Measurements from ENCODE around the gene ADK.
A peak's percentile ranks its signal among the peaks of the same experiment; 100 is the strongest.
"Not testable (repeated sequence)": the region's sequence is repeated elsewhere in the genome, so short reads cannot be mapped to it uniquely, and the experiment has no call there.

Gene ADK

DNA sequence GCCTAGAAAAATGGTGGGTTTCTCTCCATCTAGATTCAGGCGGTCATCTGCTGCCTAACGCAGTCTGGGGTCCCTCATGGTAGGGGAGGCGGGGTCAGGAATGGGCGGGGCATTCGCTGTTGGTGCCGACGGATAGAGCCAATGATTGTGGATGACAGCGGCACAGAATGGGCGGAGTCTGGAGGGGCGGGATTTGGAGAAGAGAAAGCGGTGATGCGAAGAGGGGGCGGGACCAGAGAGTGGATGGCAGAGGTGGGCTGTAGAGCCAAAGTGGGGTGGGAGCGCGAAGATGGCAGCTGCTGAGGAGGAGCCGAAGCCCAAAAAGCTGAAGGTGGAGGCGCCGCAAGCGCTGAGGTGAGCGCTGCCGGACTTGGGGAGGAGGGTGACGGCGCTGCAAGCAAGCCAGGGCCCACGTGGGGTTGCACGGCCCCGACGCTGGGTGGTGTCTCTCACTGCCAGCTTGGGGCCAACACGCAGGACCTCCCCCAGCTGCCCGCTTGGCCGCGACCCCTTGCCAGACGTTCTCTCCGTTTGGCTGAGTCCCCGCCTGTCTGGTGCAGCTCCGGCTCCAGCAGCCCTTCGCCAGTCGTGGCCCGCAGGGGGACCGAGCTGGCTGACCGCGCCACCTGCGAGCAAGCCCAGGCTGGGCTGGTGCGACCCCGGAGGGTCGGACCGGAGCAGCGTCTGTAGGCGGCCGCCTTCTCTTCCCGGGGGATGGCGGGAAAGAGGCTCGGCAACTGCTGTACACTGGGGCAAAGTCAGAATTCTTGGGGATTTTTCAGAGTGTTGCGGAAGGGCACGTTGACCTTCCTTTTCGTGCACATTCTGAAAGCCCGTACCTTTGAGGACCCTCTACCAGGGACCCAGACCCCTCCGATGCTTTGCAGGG is at the start of gene ADK:
Gene ADK (plus strand): TSS at position 232 of the 889 bp plus-strand sequence. CDS start 58 bp downstream, at position 290.
- peak; percentile 100 for DNase-seq

- DNase-seq: no peak
Measured at GRCh38 chr10:74103560-74104258, 47.3 kb upstream of the ADK start.

DNA sequence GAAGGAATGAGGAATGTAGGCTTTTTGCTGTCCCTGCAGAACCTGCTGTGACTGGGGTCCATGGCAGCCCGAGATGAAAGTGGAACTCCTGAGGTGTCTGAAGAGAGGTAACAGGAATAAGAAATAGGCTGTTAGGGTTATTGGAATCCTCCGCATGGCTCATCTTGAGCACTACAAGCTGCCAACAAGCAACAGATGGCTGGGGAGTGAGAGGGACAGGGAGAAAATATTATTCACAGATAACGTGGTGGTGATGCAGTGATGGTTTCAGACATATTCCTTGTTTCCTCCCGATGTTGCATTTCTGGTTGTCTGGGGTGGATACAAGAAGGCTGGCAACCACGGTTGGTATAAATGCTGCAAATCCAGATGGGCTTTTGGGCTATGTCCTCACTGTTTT is 46.5 kb upstream of the ADK start:
- no peak for DNase-seq

DNA sequence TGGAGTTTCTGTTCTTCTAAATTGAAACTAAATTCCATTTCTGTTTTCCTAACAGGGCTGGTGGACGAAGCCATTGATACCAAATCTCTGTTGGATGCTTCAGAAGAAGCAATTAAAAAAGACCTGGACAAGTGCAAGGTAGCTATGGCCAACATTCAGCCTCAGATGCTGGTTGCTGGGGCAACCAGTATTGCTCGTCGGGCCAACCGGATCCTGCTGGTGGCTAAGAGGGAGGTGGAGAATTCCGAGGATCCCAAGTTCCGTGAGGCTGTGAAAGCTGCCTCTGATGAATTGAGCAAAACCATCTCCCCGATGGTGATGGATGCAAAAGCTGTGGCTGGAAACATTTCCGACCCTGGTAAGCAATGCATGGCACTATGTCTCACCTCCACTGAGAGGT is 46.0 kb upstream of the ADK start:
- DNase-seq: no peak

- DNase-seq: no peak
Measured at GRCh38 chr10:74107391-74107790, 43.6 kb upstream of the ADK start.

- DNase-seq: no peak
Measured at GRCh38 chr10:74109452-74109851, 41.6 kb upstream of the ADK start.

DNA sequence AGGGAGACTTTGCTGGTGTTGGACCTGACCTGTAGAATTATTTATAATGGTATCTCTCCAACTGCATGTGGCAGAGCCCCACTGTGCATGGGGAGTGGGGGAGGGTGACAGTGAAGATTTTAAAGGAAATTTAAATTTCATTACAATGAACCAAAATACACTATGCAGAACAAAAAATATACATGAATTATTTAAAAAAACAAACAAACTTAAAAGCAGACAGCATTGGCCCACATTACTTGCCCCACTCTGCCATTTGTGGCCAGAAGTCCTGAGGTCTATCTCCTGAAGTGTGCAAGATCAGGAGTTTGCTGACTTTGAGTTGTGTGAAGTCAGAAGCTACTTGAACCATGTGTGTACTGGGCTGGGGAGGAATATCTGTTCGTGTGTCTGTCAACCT is 40.9 kb upstream of the ADK start:
- DNase-seq: no peak

DNA sequence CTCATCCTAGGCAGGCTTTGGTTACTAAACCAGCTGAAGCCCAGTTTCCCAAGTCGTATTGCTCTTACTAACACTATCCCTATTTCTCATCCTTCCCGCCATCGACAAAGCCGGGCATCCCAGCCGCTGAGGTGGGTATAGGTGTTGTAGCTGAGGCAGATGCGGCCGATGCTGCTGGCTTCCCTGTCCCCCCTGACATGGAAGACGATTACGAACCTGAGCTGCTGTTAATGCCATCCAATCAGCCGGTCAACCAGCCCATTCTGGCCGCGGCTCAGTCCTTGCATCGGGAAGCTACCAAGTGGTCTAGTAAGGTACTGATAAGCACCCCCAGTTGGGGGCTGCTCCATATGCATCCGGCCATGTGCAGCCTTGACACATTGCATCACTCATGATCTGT is 39.2 kb upstream of the ADK start:
- no peak for DNase-seq

- no peak for DNase-seq
Measured at GRCh38 chr10:74113546-74113945, 37.5 kb upstream of the ADK start.

- no peak for DNase-seq
Measured at GRCh38 chr10:74114041-74114448, 37.0 kb upstream of the ADK start.

DNA sequence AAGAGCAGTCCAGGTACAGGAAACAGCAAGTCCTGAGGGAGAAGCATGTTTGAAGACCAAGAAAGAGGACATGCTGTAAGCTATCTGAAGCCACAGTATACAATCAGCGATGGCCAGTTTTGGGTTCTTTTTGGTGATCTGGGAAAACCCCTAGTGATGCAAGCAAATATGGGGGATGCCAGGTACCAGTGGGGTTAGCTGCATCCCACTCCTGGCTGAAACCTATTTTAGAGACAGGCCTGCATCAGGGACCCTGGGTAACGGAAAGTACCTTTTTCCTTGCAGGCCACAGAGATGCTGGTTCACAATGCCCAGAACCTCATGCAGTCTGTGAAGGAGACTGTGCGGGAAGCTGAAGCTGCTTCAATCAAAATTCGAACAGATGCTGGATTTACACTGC is 33.3 kb upstream of the ADK start:
- no peak for DNase-seq

GRCh38 chr10:74118804-74119203 is 32.2 kb upstream of the ADK start:
- no peak for DNase-seq

DNA sequence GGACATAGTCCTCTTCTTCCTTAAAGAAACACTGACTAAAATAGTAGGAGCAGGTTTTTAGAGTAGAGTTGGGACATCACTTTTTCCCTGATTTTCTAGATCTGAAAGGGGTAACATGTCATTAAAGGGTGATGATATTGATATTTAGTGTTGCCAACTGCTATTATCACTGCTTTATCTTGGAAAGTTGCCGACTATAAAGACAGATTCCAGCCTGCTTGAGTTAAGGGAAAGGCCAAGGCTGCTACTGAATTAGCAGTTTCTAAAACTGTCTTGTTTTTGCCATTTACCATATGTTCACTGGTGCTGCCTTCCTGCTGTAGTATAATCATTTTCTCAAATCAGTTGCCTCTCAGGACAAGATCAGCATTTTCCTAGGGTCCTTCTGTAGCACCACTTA is 30.1 kb upstream of the ADK start:
- no peak for DNase-seq

- no peak for DNase-seq
Measured at GRCh38 chr10:74121368-74121767, 29.7 kb upstream of the ADK start.

DNA sequence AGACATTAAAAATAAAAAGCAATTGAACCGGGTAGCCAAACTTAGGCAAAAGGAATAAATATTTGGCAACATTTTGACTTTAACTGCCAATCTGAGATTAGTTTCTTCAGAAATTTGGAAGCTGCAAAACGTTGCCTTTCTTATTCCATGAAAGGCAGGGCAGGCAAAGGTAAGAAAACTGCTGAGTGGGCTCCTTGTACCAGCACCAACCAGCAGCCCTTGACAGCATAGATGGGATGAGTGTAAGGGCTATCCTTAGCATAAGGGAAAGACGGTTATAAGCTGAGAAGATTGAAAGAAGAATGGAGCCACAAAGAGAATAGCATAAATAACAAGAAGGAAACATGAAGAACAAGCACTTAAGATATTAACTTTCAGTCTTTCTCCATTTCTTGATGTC is 29.0 kb upstream of the ADK start:
- DNase-seq: no peak

DNA sequence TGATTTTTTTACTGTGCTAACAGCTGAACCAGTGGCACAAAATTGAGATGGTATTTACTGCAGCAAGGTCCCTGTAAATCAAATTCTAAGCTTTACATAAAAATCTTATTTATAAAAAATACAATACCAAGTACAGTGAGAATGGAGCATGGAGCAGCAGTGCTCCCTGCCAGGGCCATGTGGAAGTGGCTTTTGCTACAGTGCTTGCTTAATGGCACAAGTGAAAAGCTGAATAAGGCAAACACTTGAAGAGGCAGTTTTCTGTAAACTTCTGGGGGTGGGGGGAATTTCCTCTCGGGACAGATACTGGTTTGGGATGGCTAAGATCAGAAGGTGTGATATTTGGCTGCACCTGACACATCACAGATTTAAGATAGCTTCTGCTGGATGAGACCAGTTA is 27.9 kb upstream of the ADK start:
- DNase-seq: no peak

DNA sequence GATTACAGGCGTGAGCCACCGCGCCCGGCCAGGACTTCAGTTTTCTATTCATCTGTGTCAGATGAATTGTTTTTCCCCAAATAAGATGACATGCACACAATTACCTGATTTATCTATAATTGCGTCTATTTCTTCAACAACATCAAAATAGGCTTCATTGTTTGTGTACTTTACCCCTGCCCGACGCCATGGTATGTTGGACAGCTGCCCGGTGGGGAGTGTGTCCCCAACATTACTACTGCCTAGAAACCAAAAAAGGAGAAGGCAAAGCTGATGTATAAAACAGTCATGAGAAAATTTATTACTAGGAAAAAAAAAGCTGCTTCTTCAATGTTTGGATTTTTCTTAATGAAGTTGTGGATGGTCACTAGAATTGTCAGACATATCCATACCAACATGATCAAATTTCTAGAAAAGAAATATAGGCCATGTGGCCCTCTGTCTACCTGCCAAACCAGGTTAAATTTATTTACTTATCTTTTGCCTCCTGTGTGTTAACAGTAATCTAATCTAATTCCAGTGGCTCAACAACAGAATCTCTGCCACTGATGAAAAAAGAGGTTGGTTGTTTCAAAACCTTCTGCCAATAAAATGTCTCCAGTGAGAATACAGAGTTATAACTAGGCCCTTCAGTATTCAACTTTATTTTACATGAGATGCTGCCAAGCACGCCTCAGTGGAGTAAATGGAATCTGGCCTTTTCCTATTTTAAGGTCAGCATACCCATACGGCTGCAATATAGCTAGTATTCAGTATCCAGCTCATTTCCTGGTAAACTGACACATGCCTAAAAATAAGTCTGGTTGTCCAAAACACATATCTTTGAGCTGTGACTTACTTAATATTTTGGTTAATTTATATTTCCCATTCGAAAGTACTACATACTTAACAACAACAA is 16.8 kb upstream of the ADK start:
- DNase-seq: no peak

- no peak for DNase-seq
Measured at GRCh38 chr10:74135452-74135851, 15.6 kb upstream of the ADK start.

- no peak for DNase-seq
Measured at GRCh38 chr10:74137992-74138391, 13.0 kb upstream of the ADK start.

DNA sequence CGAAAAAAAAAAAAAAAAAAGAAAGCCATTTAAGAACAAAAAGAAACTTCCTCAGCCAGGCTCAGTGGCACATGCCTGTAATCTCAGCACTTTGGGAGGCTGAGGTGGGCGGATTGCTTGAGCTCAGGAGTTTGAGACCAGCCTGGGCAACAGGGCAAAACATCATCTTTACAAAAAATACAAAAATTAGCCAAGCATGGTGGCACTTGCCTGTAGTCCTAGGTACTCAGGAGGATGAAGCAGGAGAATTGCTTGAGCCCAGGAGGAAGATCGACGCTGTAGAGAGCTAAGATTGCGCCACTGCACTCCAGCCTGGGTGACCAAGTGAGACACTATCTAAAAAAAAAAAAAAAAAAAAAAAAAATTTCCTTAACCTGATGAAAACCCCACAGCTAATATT is 12.4 kb upstream of the ADK start:
- not testable (repeated sequence) for DNase-seq

- no peak for DNase-seq
Measured at GRCh38 chr10:74139981-74140380, 11.0 kb upstream of the ADK start.

DNA sequence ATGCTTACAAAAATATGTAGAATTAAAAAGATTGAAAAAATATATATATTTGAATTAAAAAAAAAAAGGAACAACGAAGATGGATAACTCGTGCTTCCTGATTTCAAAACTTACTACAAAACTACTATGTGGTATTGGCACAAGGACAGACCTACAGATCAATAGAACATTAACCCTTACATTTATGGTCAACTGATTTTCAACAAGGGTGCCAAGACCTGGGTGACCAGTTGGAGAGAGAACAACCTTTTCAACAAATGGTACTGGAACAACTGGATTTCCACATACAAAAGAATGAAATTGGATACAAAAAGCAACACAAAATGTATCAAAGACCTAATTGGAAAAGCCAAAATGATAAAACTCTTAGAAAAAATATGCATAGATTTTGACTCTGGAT is 10.5 kb upstream of the ADK start:
- no peak for DNase-seq

- DNase-seq: no peak
Measured at GRCh38 chr10:74145133-74145532, 5.9 kb upstream of the ADK start.

Measured in activated effector memory CD4-positive, alpha-beta T cell treated with anti-CD3 and anti-CD28 coated beads, Interleukin-2, amount 50 U/mL, for 16 hours (primary cell).